ENCODE measurements around the gene ZCCHC12. TPM values are rescaled to one million over a fixed set of nuclear protein-coding genes. Genes with fewer than 3 reads are reported as not detected.
A peak's percentile ranks its signal among the peaks of the same experiment; 100 is the strongest.

ZCCHC12 gene
- total RNA-seq, 4 donors from 2014 or later: 0.32 to 0.55 TPM; not detected in 2

DNA sequence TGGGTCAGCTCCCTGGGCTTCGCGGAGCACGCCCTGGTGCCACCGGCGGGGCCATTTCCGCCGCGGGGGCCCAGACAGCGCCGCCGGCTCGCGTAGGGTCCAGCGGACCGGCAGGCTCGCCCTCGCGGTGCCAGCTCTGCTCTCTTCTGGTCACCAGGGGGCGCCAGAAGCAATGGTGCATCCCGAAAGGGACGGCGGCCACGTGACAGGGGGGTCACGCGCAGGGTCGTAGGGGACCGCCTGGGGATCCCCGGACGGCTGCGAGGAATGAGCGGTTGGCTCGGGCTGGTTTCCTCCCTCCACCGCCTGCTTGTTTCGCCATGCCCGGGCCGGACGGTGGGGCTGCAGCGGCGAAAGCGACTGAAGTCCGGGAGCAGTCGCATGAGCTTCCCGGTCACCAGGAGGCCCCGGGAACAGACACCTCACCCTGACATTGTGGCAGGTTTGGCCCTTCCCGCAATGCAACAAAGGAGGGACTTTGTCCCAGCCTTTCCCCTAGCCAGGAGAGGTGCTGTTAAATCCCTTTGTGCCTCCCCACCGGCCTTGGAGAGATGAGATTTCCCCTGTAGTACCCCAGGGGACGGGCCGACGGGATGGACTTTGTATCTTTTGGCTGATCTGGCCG, 15.8 kb downstream of the ZCCHC12 start:
- Histone ChIP-seq H3K4me1 (no peaks in the 10 kb centered on the region), H3K27ac (no peak overlapping the region), H3K9me3 (no peaks in the 10 kb centered on the region), H3K27me3 (no peaks in the 10 kb centered on the region), H3K4me3 (peak overlapping the region in 3 of 4 donors; percentile 30 to 56 (median 39)), H3K36me3 (no peaks in the 10 kb centered on the region)
- in situ Hi-C loops (cut with MboI; ENCODE audit: low pct_ligation_motif_present in 1 of 4, low pct_unique_long_range_greater_than_20kb in 1 of 4, low sequenced_read_pairs in 3 of 4) (loop anchor here in 2 of 4 donors (25.0 kb wide), 2 partner anchors 173 to 223 kb away; partner anchors contain the start of gene CT47C1 (in 1 of the 2)), intact Hi-C loops (cut with DNase I; ENCODE audit: low total_unique reads) (no loop called here)
- WGBS, 2 donors (ENCODE audit: low coverage in 1 of 2): 54% methylated on average over 39 of the region's 50 CpGs; no CpG with 5 or more reads in 1 of the 2 donors
- DNase-seq: peak; percentile 80
- TF ChIP-seq, protein P1, sequence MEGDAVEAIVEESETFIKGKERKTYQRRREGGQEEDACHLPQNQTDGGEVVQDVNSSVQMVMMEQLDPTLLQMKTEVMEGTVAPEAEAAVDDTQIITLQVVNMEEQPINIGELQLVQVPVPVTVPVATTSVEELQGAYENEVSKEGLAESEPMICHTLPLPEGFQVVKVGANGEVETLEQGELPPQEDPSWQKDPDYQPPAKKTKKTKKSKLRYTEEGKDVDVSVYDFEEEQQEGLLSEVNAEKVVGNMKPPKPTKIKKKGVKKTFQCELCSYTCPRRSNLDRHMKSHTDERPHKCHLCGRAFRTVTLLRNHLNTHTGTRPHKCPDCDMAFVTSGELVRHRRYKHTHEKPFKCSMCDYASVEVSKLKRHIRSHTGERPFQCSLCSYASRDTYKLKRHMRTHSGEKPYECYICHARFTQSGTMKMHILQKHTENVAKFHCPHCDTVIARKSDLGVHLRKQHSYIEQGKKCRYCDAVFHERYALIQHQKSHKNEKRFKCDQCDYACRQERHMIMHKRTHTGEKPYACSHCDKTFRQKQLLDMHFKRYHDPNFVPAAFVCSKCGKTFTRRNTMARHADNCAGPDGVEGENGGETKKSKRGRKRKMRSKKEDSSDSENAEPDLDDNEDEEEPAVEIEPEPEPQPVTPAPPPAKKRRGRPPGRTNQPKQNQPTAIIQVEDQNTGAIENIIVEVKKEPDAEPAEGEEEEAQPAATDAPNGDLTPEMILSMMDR (IDR thresholded peaks at IDR 0.05): peak; percentile 61 to 79 (median 71)
- no peak for TF ChIP-seq POLR2AphosphoS5 (IDR thresholded peaks at IDR 0.05)

DNA sequence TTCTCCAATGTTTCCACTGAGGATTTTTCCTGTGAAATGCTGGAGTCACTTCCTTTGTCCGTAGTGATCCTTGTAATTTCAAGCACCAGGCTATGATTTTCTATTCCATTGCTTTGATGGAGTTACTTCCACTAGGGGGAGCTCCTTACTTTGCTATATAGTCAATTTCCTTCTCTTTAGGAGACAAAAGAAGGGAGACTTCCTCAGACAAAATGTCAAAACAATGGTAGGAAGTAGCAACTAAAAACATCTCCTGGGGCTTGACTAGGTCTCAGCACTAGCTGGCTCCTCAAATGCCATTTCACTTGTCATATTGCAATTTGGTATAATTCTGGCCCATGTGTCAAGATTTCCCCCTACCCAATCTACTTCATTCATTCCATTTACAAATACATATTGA, 24.1 kb downstream of the ZCCHC12 start:
- H3K27me3 ChIP-seq: no peaks in the 10 kb centered on the region
- no peaks in the 10 kb centered on the region for H3K36me3 ChIP-seq
- WGBS, 2 donors (ENCODE audit: low coverage in 1 of 2): 0 to 9% methylated on average over 1 of the region's 1 CpG
- intact Hi-C loops (cut with DNase I; ENCODE audit: low total_unique reads) (loop anchor here (5.0 to 10.0 kb wide), 2 partner anchors 127 to 220 kb away; partner anchors contain the start of gene LONRF3), in situ Hi-C loops (cut with MboI; ENCODE audit: low pct_ligation_motif_present in 1 of 4, low pct_unique_long_range_greater_than_20kb in 1 of 4, low sequenced_read_pairs in 3 of 4) (loop anchor here (5.0 to 25.0 kb wide), 4 partner anchors 157 to 220 kb away; partner anchors contain the start of gene CT47C1 (in 1 of the 4))
- no peak overlapping the region for H3K27ac ChIP-seq
- H3K4me1 ChIP-seq: no peaks in the 10 kb centered on the region
- no peak for DNase-seq
- H3K9me3 ChIP-seq: no peaks in the 10 kb centered on the region
- TF ChIP-seq, protein P1 (IDR thresholded peaks at IDR 0.05): peak; percentile 45 to 64 (median 57)
- TF ChIP-seq POLR2A (IDR thresholded peaks at IDR 0.05): no peak
- TF ChIP-seq POLR2AphosphoS5 (IDR thresholded peaks at IDR 0.05): no peak
- no peak for TF ChIP-seq EP300 (IDR thresholded peaks at IDR 0.05; ENCODE audit: low read depth)
- H3K4me3 ChIP-seq: no peak overlapping the region

DNA sequence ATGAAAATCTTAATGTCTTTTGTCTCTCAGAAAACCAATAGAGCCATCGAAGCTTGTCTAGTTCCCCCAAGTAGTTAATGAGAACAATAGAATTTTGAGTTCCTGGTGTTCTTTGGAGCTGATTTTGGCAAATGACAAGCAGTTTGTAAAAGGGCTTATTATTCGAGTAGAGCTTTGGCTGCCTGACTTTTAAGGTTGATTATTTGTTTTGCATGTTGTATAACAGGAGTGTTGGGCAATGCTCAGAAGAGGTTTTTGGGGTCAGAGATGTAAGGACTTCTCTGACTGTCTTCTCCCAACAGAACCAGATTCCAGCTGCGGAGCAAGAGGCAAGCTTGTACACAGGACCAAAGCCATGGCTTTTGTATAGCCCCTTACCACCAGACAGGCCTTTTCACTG, 30.0 kb downstream of the ZCCHC12 start:
- Histone ChIP-seq H3K27me3 (no peaks in the 10 kb centered on the region), H3K27ac (no peak overlapping the region), H3K36me3 (no peaks in the 10 kb centered on the region), H3K9me3 (no peaks in the 10 kb centered on the region), H3K4me1 (no peaks in the 10 kb centered on the region), H3K4me3 (no peak overlapping the region)
- TF ChIP-seq POLR2A (IDR thresholded peaks at IDR 0.05) (no peak), POLR2AphosphoS5 (IDR thresholded peaks at IDR 0.05) (no peak), EP300 (IDR thresholded peaks at IDR 0.05; ENCODE audit: low read depth) (no peak)
- TF ChIP-seq, protein P1 (IDR thresholded peaks at IDR 0.05): no peak
- in situ Hi-C loops (cut with MboI; ENCODE audit: low pct_ligation_motif_present in 1 of 4, low pct_unique_long_range_greater_than_20kb in 1 of 4, low sequenced_read_pairs in 3 of 4): no loop called here
- intact Hi-C loops (cut with DNase I; ENCODE audit: low total_unique reads): no loop called here
- 63 to 100% methylated on average over 1 to 3 of the region's 3 CpGs for WGBS, 2 donors (ENCODE audit: low coverage in 1 of 2)
- DNase-seq: no peak

DNA sequence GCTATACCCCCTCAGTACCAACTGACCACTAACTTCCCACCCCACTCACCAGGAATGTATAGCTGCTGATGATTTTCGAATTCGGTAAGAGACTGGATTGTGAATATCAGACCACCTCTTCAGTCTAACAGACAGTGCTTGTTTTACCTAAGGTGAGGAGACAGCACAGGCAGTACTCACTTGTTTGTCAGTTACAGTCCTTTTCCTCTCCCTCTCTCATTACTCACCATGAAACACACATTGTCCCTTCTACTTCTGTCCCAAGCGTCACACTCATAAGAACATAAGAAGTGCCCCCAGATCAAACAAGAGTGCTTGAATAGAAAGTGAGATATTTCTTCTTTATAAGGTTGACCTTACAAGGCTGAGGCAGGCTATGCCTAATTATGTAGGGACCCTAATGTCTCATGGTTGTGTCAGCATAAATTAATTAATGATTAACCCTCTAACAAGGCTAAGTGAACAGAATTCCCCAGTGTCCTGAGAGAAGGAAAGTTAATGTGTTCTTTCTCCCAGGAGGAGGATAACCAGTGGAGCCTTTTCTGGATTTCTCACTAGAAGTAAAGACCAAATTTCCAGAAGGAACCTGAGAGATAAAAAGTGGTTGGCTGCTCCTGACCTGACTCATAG, 32.2 kb downstream of the ZCCHC12 start:
- Histone ChIP-seq H3K27ac (no peak overlapping the region), H3K27me3 (no peaks in the 10 kb centered on the region), H3K36me3 (no peaks in the 10 kb centered on the region), H3K4me3 (no peak overlapping the region), H3K9me3 (no peaks in the 10 kb centered on the region), H3K4me1 (no peaks in the 10 kb centered on the region)
- 81% methylated on average over 3 of the region's 3 CpGs; no CpG with 5 or more reads in 1 of the 2 donors for WGBS, 2 donors (ENCODE audit: low coverage in 1 of 2)
- DNase-seq: no peak
- no peak for TF ChIP-seq POLR2AphosphoS5 (IDR thresholded peaks at IDR 0.05)
- TF ChIP-seq POLR2A (IDR thresholded peaks at IDR 0.05): no peak
- no peak for TF ChIP-seq EP300 (IDR thresholded peaks at IDR 0.05; ENCODE audit: low read depth)
- TF ChIP-seq, protein P1 (IDR thresholded peaks at IDR 0.05): no peak
- in situ Hi-C loops (cut with MboI; ENCODE audit: low pct_ligation_motif_present in 1 of 4, low pct_unique_long_range_greater_than_20kb in 1 of 4, low sequenced_read_pairs in 3 of 4) (no loop called here), intact Hi-C loops (cut with DNase I; ENCODE audit: low total_unique reads) (no loop called here)
